Trophoblast cell (in vitro differentiated cells and primary cell): Measurements from ENCODE around the gene ZNF410.

Experiments used
- DNase-seq, 2 donors: peaks; one replicate each; pipeline ENCODE4 v3.0.0-alpha.2; 2016
- H2AFZ ChIP-seq: 2 replicates; pipeline ENCODE4 v1.6.1; 2013; ENCODE audit warnings: low read length, moderate library complexity, mild to moderate bottlenecking; ENCODE audit not compliant: insufficient read depth, poor library complexity
- H2AK5ac ChIP-seq: 2 replicates; pipeline ENCODE4 v1.6.1; 2013; ENCODE audit warnings: mild to moderate bottlenecking, low read length
- H2BK120ac ChIP-seq: 2 replicates; pipeline ENCODE4 v1.6.1; 2013; ENCODE audit warnings: low read length, mild to moderate bottlenecking, moderate library complexity; ENCODE audit not compliant: insufficient read depth, poor library complexity
- H2BK12ac ChIP-seq: 2 replicates; pipeline ENCODE4 v1.6.1; 2013; ENCODE audit warnings: mild to moderate bottlenecking, low read length, moderate library complexity
- H2BK5ac ChIP-seq: 2 replicates; pipeline ENCODE4 v1.6.1; 2013; ENCODE audit warnings: low read length, low read depth, moderate library complexity, mild to moderate bottlenecking; ENCODE audit not compliant: poor library complexity
- H3K14ac ChIP-seq: 2 replicates; pipeline ENCODE4 v1.6.1; 2013; ENCODE audit warnings: mild to moderate bottlenecking, low read length
- H3K18ac ChIP-seq: 2 replicates; pipeline ENCODE4 v1.6.1; 2013; ENCODE audit warnings: mild to moderate bottlenecking, low read length
- H3K23ac ChIP-seq: 2 replicates; pipeline ENCODE4 v1.6.1; 2013; ENCODE audit warnings: low read length
- H3K27ac ChIP-seq: 2 replicates; pipeline ENCODE4 v1.5.1; 2013; ENCODE audit warnings: low read depth, mild to moderate bottlenecking, inconsistent platforms, low read length, moderate library complexity
- H3K27me3 ChIP-seq: 2 replicates; pipeline ENCODE4 v1.6.1; 2013; ENCODE audit warnings: inconsistent platforms, mild to moderate bottlenecking, low read length, moderate library complexity; ENCODE audit not compliant: insufficient read depth
- H3K36me3 ChIP-seq, 2 experiments: 1 replicate in 1 of 2; 2 replicates in 1 of 2; pipeline ENCODE4 v1.6.1; 2013; ENCODE audit warnings: low read length in 2 of 2, mild to moderate bottlenecking in 2 of 2, moderate library complexity in 1 of 2; ENCODE audit not compliant: insufficient read depth in 2 of 2, control insufficient read depth in 1 of 2
- H3K4ac ChIP-seq: 2 replicates; pipeline ENCODE4 v1.6.1; 2013; ENCODE audit warnings: low read depth, mild to moderate bottlenecking, low read length, moderate library complexity
- H3K4me1 ChIP-seq, 2 experiments: 1 replicate in 1 of 2; 2 replicates in 1 of 2; pipeline ENCODE4 v1.6.1; 2013; ENCODE audit warnings: low read length in 2 of 2, mild to moderate bottlenecking in 2 of 2, moderate library complexity in 1 of 2; ENCODE audit not compliant: insufficient read depth in 2 of 2, control insufficient read depth in 1 of 2
- H3K4me2 ChIP-seq: 2 replicates; pipeline ENCODE4 v1.6.1; 2013; ENCODE audit warnings: inconsistent platforms, mild to moderate bottlenecking, low read length, moderate library complexity
- H3K4me3 ChIP-seq: 2 replicates; pipeline ENCODE4 v1.5.1; 2013; ENCODE audit warnings: mild to moderate bottlenecking, low read depth, low read length, inconsistent platforms
- H3K79me1 ChIP-seq: one replicate; pipeline ENCODE4 v1.6.1; 2013; ENCODE audit warnings: low read length
- H3K79me2 ChIP-seq: 2 replicates; pipeline ENCODE4 v1.6.1; 2013; ENCODE audit warnings: low read length, mild to moderate bottlenecking; ENCODE audit not compliant: control insufficient read depth, insufficient read depth, poor library complexity
- H3K9ac ChIP-seq: 2 replicates; pipeline ENCODE4 v1.6.1; 2013; ENCODE audit warnings: mild to moderate bottlenecking, low read length
- H3K9me3 ChIP-seq: 2 replicates; pipeline ENCODE4 v1.6.1; 2013; ENCODE audit warnings: low read depth, mild to moderate bottlenecking, control low read depth, inconsistent platforms, low read length; ENCODE audit not compliant: insufficient read depth
- H4K12ac ChIP-seq: 2 replicates; pipeline ENCODE4 v1.6.1; 2013; ENCODE audit warnings: low read depth, mild to moderate bottlenecking, low read length, moderate library complexity
- H4K8ac ChIP-seq: 2 replicates; pipeline ENCODE4 v1.6.1; 2013; ENCODE audit warnings: low read depth, mild to moderate bottlenecking, low read length, moderate library complexity
- H4K91ac ChIP-seq: one replicate; pipeline ENCODE4 v1.6.1; 2013; ENCODE audit warnings: low read depth, mild to moderate bottlenecking, low read length, moderate library complexity
- WGBS: extraction: QIAGEN DNeasy Blood & Tissue Kit; methylation state at CpG from one replicate; pipeline ENCODE4 v1.1.7; 2013; ENCODE audit warnings: missing lambda C conversion rate; ENCODE audit not compliant: insufficient read length, insufficient coverage; ENCODE audit errors: extremely low coverage; 5-methylcytosine and 5-hydroxymethylcytosine counted together

ZNF410 gene

GRCh38 chr14:73958591-73958990, 71.9 kb downstream of the ZNF410 start:
- H4K91ac ChIP-seq, result no peak overlapping the region
- no peak overlapping the region for H3K4ac ChIP-seq
- DNase-seq, result no peak
- H3K18ac ChIP-seq, result no peak overlapping the region
- H3K4me3 ChIP-seq, result no peak overlapping the region
- no peaks in the 10 kb centered on the region for H3K9me3 ChIP-seq
- no peaks in the 10 kb centered on the region for H3K27me3 ChIP-seq
- H3K36me3 ChIP-seq, result peaks cover 14 to 41% of the 10 kb centered on the region in 2 experiments
- H3K4me2 ChIP-seq, result no peak overlapping the region
- no peak overlapping the region for H2AK5ac ChIP-seq
- H2AFZ ChIP-seq, result no peak overlapping the region
- no peaks in the 10 kb centered on the region for H3K79me1 ChIP-seq
- no peak overlapping the region for H2BK120ac ChIP-seq
- H3K79me2 ChIP-seq, result no peaks in the 10 kb centered on the region
- H3K14ac ChIP-seq, result no peak overlapping the region
- no peak overlapping the region for H4K12ac ChIP-seq
- no peak overlapping the region for H3K27ac ChIP-seq
- no peak overlapping the region for H3K9ac ChIP-seq
- H2BK5ac ChIP-seq, result no peak overlapping the region
- no peak overlapping the region for H4K8ac ChIP-seq
- H3K4me1 ChIP-seq, result no peaks in the 10 kb centered on the region
- no peak overlapping the region for H2BK12ac ChIP-seq
- no peak overlapping the region for H3K23ac ChIP-seq

- Histone ChIP-seq H3K79me1 (no peaks in the 10 kb centered on the region), H2AFZ (no peak overlapping the region), H2BK120ac (no peak overlapping the region), H2BK12ac (no peak overlapping the region), H3K27me3 (no peaks in the 10 kb centered on the region), H4K91ac (no peak overlapping the region), H3K79me2 (no peaks in the 10 kb centered on the region), H3K9me3 (no peaks in the 10 kb centered on the region), H4K8ac (no peak overlapping the region), H2BK5ac (no peak overlapping the region), H3K14ac (no peak overlapping the region), H3K9ac (no peak overlapping the region), H3K4me1 (no peaks in the 10 kb centered on the region), H3K23ac (no peak overlapping the region), H2AK5ac (no peak overlapping the region), H3K4me2 (no peak overlapping the region), H3K18ac (no peak overlapping the region), H3K4me3 (no peak overlapping the region), H3K36me3 (peaks cover 11 to 36% of the 10 kb centered on the region in 2 experiments), H3K27ac (no peak overlapping the region), H4K12ac (no peak overlapping the region), H3K4ac (no peak overlapping the region)
- no CpG with 5 or more reads among the region's 12 CpGs for WGBS
- DNase-seq, result no peak
These were observed 74.5 kb downstream of the ZNF410 start for GRCh38 chr14:73961192-73961591.

GRCh38 chr14:73965216-73965615, 78.6 kb downstream of the ZNF410 start:
- no CpG with 5 or more reads among the region's 4 CpGs for WGBS

GRCh38 chr14:73968885-73969284, 82.2 kb downstream of the ZNF410 start:
- Histone ChIP-seq H3K4me1 (no peaks in the 10 kb centered on the region), H3K27me3 (no peaks in the 10 kb centered on the region), H3K4me2 (no peak overlapping the region), H4K8ac (no peak overlapping the region), H3K27ac (no peak overlapping the region), H4K12ac (no peak overlapping the region), H2BK120ac (no peak overlapping the region), H3K14ac (no peak overlapping the region), H3K79me2 (no peaks in the 10 kb centered on the region), H3K4ac (no peak overlapping the region), H2AK5ac (no peak overlapping the region), H3K18ac (no peak overlapping the region), H2BK5ac (no peak overlapping the region), H3K9ac (no peak overlapping the region), H2BK12ac (no peak overlapping the region), H3K9me3 (no peaks in the 10 kb centered on the region), H4K91ac (no peak overlapping the region), H3K4me3 (no peak overlapping the region), H3K79me1 (no peaks in the 10 kb centered on the region), H3K23ac (no peak overlapping the region), H2AFZ (no peak overlapping the region), H3K36me3 (peaks cover 8 to 22% of the 10 kb centered on the region in 2 experiments)
- DNase-seq, result no peak
- no CpG with 5 or more reads among the region's 2 CpGs for WGBS

More at GRCh38 chr14:73965216-73965615, 78.6 kb downstream of the ZNF410 start:
- no peak overlapping the region for H3K27ac ChIP-seq
- no peak overlapping the region for H3K14ac ChIP-seq
- no peaks in the 10 kb centered on the region for H3K27me3 ChIP-seq
- no peak overlapping the region for H2AFZ ChIP-seq
- H2BK120ac ChIP-seq, result no peak overlapping the region
- H3K79me1 ChIP-seq, result no peaks in the 10 kb centered on the region
- H3K23ac ChIP-seq, result no peak overlapping the region
- H3K4me3 ChIP-seq, result no peak overlapping the region
- H4K8ac ChIP-seq, result no peak overlapping the region
- no peak overlapping the region for H2AK5ac ChIP-seq
- H3K4me1 ChIP-seq, result no peaks in the 10 kb centered on the region
- H2BK5ac ChIP-seq, result no peak overlapping the region
- no peak overlapping the region for H4K12ac ChIP-seq
- H3K4me2 ChIP-seq, result no peak overlapping the region
- no peak overlapping the region for H2BK12ac ChIP-seq
- H3K9ac ChIP-seq, result no peak overlapping the region
- H3K36me3 ChIP-seq, result peaks cover 12 to 35% of the 10 kb centered on the region in 2 experiments
- no peak overlapping the region for H4K91ac ChIP-seq
- H3K4ac ChIP-seq, result no peak overlapping the region
- no peaks in the 10 kb centered on the region for H3K79me2 ChIP-seq
- no peak for DNase-seq
- no peaks in the 10 kb centered on the region for H3K9me3 ChIP-seq
- no peak overlapping the region for H3K18ac ChIP-seq
